Brain microvascular endothelial cell (primary cell): ENCODE measurements around the gene ZFAND3.
A peak's percentile ranks its signal among the peaks of the same experiment; 100 is the strongest.

Experiments used
- DNase-seq: peaks from one replicate; pipeline ENCODE4 v3.0.0-alpha.2; 2020
- H3K27ac ChIP-seq: fragments of 250-450 bp; sonication (Bioruptor Pico); 2 replicates; pipeline ENCODE4 v1.5.1; 2020; ENCODE audit warnings: mild to moderate bottlenecking, moderate library complexity
- H3K27me3 ChIP-seq: fragments of 250-450 bp; sonication (Bioruptor Pico); replicated peaks from 2 replicates; pipeline ENCODE4 v1.5.1; 2020; ENCODE audit warnings: mild to moderate bottlenecking
- H3K36me3 ChIP-seq: fragments of 250-450 bp; sonication (Bioruptor Pico); replicated peaks from 2 replicates; pipeline ENCODE4 v1.5.1; 2020; ENCODE audit warnings: mild to moderate bottlenecking
- H3K4me3 ChIP-seq: 2 replicates; pipeline ENCODE4 v1.5.1; 2011; ENCODE audit warnings: low read depth, mild to moderate bottlenecking, control low read depth, low read length, moderate library complexity
- in situ Hi-C: cut with HindIII; loops from 2 replicates; pipeline ENCODE4 v1.10.0; 2017; ENCODE audit warnings: low sequenced_read_pairs, low pct_ligation_motif_present
- TF ChIP-seq, protein P1 (sequence below): IDR thresholded peaks from 2 replicates; pipeline ENCODE4 v1.5.1; 2011; ENCODE audit warnings: low read depth, mild to moderate bottlenecking, moderate library complexity, low read length, control low read depth, inconsistent platforms; ENCODE audit errors: missing control alignments

ZFAND3 gene

GRCh38 chr6:37993596-37993995 lies 174.1 kb downstream of the ZFAND3 start:
- no peak overlapping the region for H3K27ac ChIP-seq
- no peaks in the 10 kb centered on the region for H3K27me3 ChIP-seq
- H3K36me3 ChIP-seq = no peaks in the 10 kb centered on the region
- no peak overlapping the region for H3K4me3 ChIP-seq
- TF ChIP-seq, protein P1, sequence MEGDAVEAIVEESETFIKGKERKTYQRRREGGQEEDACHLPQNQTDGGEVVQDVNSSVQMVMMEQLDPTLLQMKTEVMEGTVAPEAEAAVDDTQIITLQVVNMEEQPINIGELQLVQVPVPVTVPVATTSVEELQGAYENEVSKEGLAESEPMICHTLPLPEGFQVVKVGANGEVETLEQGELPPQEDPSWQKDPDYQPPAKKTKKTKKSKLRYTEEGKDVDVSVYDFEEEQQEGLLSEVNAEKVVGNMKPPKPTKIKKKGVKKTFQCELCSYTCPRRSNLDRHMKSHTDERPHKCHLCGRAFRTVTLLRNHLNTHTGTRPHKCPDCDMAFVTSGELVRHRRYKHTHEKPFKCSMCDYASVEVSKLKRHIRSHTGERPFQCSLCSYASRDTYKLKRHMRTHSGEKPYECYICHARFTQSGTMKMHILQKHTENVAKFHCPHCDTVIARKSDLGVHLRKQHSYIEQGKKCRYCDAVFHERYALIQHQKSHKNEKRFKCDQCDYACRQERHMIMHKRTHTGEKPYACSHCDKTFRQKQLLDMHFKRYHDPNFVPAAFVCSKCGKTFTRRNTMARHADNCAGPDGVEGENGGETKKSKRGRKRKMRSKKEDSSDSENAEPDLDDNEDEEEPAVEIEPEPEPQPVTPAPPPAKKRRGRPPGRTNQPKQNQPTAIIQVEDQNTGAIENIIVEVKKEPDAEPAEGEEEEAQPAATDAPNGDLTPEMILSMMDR = no peak
- in situ Hi-C loops = no loop called here
- DNase-seq = no peak

DNA sequence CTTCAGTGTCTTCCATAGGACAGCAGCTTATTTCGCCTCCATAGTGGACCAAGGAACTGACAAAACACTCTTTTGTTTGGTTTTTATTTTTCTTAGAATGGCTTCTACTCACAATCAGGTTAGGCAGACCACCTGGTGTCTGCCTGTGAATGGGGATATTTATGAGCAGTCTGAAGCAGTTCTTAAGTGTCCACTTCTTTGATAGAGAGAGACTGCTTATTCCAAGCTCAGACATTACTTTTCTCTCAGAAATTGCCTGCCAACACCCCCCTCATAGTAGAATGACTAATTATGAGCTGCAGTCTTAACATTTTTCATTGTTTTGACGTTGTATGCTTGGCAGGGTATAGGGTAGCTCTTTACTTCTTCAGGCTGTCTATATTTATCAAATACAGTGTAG lies 174.7 kb downstream of the ZFAND3 start:
- in situ Hi-C loops = no loop called here
- H3K27ac ChIP-seq = no peak overlapping the region
- peak; percentile 32 for DNase-seq
- H3K36me3 ChIP-seq = no peaks in the 10 kb centered on the region
- TF ChIP-seq, protein P1 = no peak
- no peak overlapping the region for H3K4me3 ChIP-seq
- no peaks in the 10 kb centered on the region for H3K27me3 ChIP-seq

DNA sequence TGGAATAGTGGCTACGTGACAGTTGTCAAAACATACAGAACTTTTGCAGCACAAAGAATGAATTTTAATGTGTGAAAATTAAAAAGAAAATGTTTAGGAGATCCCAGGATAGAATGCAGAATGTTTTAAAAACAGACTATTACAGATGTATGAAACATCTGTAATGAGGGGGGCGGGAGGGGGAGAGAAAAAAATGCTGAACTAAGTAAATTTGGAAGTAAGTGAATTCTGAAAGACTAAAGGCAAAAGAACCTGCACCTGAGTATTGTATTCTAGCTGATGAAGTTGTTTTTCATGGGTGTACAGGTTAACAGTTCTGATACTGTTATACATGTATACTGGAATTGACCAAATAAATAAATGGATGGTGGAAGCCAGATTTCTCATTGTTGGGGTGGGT lies 178.8 kb downstream of the ZFAND3 start:
- Histone ChIP-seq H3K36me3 (no peaks in the 10 kb centered on the region), H3K4me3 (no peak overlapping the region), H3K27me3 (no peaks in the 10 kb centered on the region), H3K27ac (no peak overlapping the region)
- in situ Hi-C loops = no loop called here
- no peak for DNase-seq
- TF ChIP-seq, protein P1 = no peak

DNA sequence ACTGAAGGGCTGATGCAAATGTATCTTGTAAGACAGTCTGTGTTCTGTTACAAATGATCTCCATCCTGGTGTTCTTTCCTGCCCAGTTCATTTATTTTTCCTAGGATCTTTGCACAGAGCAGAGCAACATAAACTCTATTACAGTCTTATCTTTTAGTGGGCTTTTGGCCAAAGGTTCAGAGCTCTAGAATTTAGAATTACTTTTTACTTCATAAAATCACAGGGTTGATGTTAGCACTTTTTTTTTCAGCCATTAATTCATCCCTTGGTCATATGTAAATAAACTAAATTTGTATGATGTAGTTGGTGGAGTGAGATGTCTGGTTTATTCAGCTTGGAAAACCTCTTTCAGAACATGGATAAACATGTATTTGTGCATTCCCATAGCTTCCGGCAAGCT lies 181.9 kb downstream of the ZFAND3 start:
- TF ChIP-seq, protein P1 = no peak
- no peak for DNase-seq
- Histone ChIP-seq H3K36me3 (no peaks in the 10 kb centered on the region), H3K4me3 (no peak overlapping the region), H3K27me3 (no peaks in the 10 kb centered on the region), H3K27ac (no peak overlapping the region)
- in situ Hi-C loops = no loop called here

- no peak overlapping the region for H3K4me3 ChIP-seq
- TF ChIP-seq, protein P1 = no peak
- no peak for DNase-seq
- in situ Hi-C loops = no loop called here
- no peaks in the 10 kb centered on the region for H3K36me3 ChIP-seq
- H3K27me3 ChIP-seq = no peaks in the 10 kb centered on the region
- no peak overlapping the region for H3K27ac ChIP-seq
Observed at GRCh38 chr6:38004908-38005307, 185.4 kb downstream of the ZFAND3 start.

DNA sequence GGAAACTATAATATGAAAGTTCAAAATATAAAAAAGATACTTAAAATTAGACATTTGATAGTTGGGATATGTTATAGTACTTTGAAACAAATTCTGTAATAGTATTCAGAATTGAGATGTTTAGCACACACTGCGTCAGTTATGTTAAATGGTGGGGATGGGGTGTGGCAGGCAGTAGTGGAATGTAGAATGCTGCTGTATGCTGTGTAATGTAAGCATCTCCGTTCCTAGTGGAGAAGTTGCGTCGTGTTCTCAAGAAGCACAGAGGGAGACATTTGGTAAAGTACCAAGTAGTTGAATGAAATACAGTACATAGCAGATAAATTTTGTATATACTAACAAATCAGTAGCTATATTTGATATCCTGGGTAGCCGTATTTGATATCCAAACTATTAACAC lies 192.4 kb downstream of the ZFAND3 start:
- DNase-seq = no peak
- H3K27me3 ChIP-seq = no peaks in the 10 kb centered on the region
- H3K36me3 ChIP-seq = no peaks in the 10 kb centered on the region
- no peak overlapping the region for H3K27ac ChIP-seq
- in situ Hi-C loops = no loop called here
- TF ChIP-seq, protein P1 = no peak
- no peak overlapping the region for H3K4me3 ChIP-seq
